GM12878 (cell line): ENCODE measurements around the gene OR2G3.

ENCODE experiments used
- CBX5 ChIP-seq: sonication (generic); IDR thresholded peaks from 2 replicates; pipeline ENCODE4 v1.6.1; 2016; ENCODE audit warnings: low read depth, moderate library complexity, mild to moderate bottlenecking, inconsistent platforms
- EP300 ChIP-seq, 2 experiments: fragments of 150-350 bp in 1 of 2; IDR thresholded peaks; 2 replicates each; pipeline ENCODE4 v1.6.1; 2011 to 2012; ENCODE audit warnings: low read depth in 2 of 2, low read length in 2 of 2, borderline replicate concordance in 1 of 2, improper control_type of control experiment in 1 of 2, inconsistent platforms in 1 of 2; ENCODE audit not compliant: control insufficient read depth in 1 of 2
- FOXK2 ChIP-seq: fragments of 450-650 bp; IDR thresholded peaks from 2 replicates; pipeline ENCODE4 v1.6.1; 2017; ENCODE audit warnings: mild to moderate bottlenecking, moderate library complexity
- KDM1A ChIP-seq: fragments of 200-600 bp; sonication (generic); IDR thresholded peaks from 2 replicates; pipeline ENCODE4 v1.6.1; 2016; ENCODE audit warnings: borderline replicate concordance
- POLR2AphosphoS5 ChIP-seq: IDR thresholded peaks from 2 replicates; pipeline ENCODE4 v1.6.1; 2011; ENCODE audit warnings: mild to moderate bottlenecking, low read length, inconsistent platforms
- POU2F2 ChIP-seq: IDR thresholded peaks from 3 replicates; pipeline ENCODE4 v1.6.1; 2011; ENCODE audit warnings: low read depth, mild to moderate bottlenecking, low read length, borderline replicate concordance
- RFX5 ChIP-seq: IDR thresholded peaks from 2 replicates; pipeline ENCODE4 v1.6.1; 2011; ENCODE audit warnings: low read depth, low read length, improper control_type of control experiment
- SIN3A ChIP-seq: IDR thresholded peaks from 2 replicates; pipeline ENCODE4 v1.6.1; 2012; ENCODE audit warnings: low read depth, low read length, improper control_type of control experiment
- SMARCA5 ChIP-seq: fragments of 450-650 bp; IDR thresholded peaks from 2 replicates; pipeline ENCODE4 v1.6.1; 2017; ENCODE audit warnings: mild to moderate bottlenecking
- SRF ChIP-seq, 2 experiments: IDR thresholded peaks; 2 replicates each; pipeline ENCODE4 v1.6.1; 2011; ENCODE audit warnings: low read depth in 2 of 2, low read length in 2 of 2, mild to moderate bottlenecking in 1 of 2, moderate library complexity in 1 of 2
- YY1 ChIP-seq: IDR thresholded peaks from 2 replicates; pipeline ENCODE4 v1.6.1; 2011; ENCODE audit warnings: low read depth, mild to moderate bottlenecking, low read length
- TF ChIP-seq, protein P1 (sequence below), 3 experiments: IDR thresholded peaks in 2 of 3; conservative IDR thresholded peaks in 1 of 3; 2 replicates each; pipeline ENCODE4 v1.5.1; 2011; ENCODE audit warnings: low read depth in 3 of 3, low read length in 3 of 3, mild to moderate bottlenecking in 3 of 3, control low read depth in 2 of 3, moderate library complexity in 2 of 3, inconsistent platforms in 1 of 3, mixed read lengths in 1 of 3; ENCODE audit not compliant: control insufficient read depth in 2 of 3, insufficient read depth in 1 of 3; ENCODE audit errors: extremely low read depth in 1 of 3

DNA sequence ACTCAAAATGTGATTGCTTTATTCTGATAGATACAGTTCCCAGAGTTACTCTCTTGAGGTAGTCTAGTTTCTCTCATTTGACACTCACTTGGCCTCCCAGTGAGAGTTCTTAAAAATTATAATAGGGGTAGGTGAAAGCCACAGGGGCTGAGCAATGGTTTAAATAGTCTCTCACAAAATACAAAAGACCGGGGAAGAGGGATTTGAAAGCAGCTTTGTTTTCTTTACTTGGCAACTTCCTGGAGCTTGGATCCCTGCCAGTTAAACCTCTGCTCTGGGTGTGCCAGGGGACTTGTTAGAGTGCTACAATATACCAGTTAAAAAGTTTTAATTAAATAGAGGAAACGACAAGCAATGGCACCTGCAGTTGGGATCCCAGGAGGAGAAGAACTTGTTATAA is 42.5 kb downstream of the OR2G3 start:
- TF ChIP-seq SIN3A (no peak), SMARCA5 (no peak), POLR2AphosphoS5 (no peak), FOXK2 (no peak), SRF (IDR thresholded peaks at IDR 0.05; ENCODE audit: low read depth in 2 of 2, low read length in 2 of 2) (no peak), KDM1A (no peak), CBX5 (no peak), POU2F2 (no peak), YY1 (no peak), RFX5 (no peak), EP300 (IDR thresholded peaks at IDR 0.05; ENCODE audit: borderline replicate concordance in 1 of 2, control insufficient read depth in 1 of 2, low read depth in 2 of 2, low read length in 2 of 2) (no peak)
- TF ChIP-seq, protein P1, sequence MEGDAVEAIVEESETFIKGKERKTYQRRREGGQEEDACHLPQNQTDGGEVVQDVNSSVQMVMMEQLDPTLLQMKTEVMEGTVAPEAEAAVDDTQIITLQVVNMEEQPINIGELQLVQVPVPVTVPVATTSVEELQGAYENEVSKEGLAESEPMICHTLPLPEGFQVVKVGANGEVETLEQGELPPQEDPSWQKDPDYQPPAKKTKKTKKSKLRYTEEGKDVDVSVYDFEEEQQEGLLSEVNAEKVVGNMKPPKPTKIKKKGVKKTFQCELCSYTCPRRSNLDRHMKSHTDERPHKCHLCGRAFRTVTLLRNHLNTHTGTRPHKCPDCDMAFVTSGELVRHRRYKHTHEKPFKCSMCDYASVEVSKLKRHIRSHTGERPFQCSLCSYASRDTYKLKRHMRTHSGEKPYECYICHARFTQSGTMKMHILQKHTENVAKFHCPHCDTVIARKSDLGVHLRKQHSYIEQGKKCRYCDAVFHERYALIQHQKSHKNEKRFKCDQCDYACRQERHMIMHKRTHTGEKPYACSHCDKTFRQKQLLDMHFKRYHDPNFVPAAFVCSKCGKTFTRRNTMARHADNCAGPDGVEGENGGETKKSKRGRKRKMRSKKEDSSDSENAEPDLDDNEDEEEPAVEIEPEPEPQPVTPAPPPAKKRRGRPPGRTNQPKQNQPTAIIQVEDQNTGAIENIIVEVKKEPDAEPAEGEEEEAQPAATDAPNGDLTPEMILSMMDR (IDR thresholded peaks at IDR 0.05 in 2 of 3, conservative IDR thresholded peaks at IDR 0.05 in 1 of 3; ENCODE audit: control insufficient read depth in 2 of 3, extremely low read depth in 1 of 3, insufficient read depth in 1 of 3, low read depth in 3 of 3, low read length in 3 of 3) = no peak
